GM12872 (cell line): ENCODE measurements around the gene PHACTR1.

ENCODE experiments used
- CTCF ChIP-seq: IDR thresholded peaks from 3 replicates; pipeline ENCODE4 v1.5.1; 2011; ENCODE audit warnings: low read depth, mild to moderate bottlenecking, low read length, moderate library complexity; ENCODE audit not compliant: insufficient read depth

The PHACTR1 gene

DNA sequence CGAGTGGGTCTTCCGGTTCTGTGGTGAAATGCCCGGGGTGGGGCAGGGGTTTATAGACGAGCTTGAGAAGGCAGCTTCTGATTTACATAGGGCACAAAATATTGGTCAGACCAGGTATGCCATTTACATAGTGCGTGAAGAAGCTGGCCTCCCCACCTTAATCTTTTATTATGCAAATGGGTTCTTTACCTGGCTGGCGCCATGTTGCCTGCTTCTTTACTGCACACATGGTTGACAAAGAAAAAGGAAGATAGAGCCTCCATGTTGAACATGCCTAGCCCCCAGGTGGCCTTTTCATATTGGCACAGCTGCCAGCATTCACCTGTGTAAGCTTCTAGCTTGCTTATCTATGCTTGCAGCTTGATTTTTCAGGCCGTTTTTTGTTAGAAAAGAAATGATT is 276.2 kb downstream of the PHACTR1 start:
- TF ChIP-seq CTCF, result no peak

DNA sequence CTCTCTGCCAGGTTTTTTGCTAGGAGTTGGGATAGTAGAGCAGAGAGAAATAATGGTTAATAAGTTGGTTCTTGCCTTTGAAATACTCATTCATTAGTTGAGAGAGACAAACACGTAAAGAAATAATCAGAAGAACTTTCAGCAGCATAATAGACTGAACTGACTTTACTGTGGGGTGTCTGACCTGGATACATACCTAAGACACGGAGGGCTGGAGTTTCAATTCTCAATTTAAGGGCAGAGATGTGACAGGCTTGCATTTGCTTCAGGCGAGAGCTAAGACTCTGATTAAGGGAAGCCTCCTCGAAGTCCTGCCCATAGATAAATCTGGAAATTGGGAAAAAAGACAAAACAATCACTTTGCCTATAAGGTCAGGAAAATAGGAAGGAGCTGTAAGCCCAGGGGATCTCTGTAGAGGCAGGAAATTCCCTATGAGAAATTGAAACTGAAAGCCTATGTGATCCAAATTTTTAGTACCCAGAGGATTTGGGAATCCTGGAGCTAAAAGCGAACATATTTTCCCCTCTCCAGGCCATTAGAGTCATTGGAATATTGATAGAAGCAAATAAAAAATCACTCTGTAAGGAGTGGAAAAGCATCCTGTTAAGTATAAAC is 276.8 kb downstream of the PHACTR1 start:
- no peak for TF ChIP-seq CTCF

DNA sequence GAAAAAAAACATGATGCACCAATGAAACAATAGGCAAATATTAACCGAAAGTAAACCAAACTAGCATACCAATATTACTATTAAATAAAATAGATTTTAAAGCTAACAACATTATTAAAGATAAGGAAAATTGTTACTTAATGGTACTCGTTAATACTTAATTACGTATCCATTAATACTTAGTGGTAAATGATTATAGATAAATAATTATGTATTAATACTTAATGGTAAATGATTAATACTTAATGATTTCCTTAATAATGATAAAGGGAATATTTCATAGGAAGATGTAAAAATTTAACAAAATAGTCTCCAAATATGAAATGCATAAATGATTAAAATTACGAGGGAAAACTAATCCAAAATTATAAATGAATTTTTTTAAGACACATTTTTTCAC is 278.9 kb downstream of the PHACTR1 start:
- TF ChIP-seq CTCF, result no peak

DNA sequence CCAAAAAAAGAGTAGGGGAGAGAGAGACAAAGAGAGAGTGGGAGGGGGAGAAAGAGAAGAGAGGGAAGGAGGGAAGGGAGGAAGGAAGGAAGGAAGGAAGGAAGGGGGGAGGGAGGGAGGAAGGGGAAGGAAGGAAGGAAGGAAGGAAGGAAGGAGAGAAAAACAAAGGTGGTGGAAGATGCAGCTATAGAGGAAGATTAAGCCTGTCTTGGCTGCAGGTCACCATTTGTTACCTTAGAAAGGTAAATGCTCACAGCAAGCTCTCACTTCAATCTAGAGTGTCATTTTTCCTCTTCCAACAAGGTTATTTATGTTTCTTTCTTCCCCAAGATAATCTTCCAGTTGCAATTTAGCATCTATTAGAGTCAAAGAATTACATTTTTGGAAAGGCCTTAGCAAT is 284.0 kb downstream of the PHACTR1 start:
- no peak for TF ChIP-seq CTCF

DNA sequence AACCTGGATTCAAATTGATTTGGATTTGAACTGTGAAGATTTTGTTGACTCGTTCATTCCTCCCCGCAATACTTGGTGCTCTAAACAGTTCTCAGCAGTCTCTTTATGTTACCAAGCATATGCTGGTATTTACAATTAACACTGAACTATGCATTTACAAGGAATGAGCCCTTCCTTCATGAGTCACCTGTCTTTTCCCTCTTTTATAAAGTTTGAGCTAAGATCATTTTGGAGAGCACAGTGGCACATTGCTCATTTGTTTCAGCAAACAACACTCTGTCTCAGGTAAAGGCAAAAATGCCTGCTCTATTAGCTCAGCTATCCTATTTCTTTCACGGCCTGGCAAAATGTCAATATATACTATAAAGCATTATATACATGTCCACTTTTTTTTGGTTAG is 285.4 kb downstream of the PHACTR1 start:
- TF ChIP-seq CTCF, result no peak

- no peak for TF ChIP-seq CTCF
These were observed 288.0 kb downstream of the PHACTR1 start for GRCh38 chr6:13004601-13005000.

DNA sequence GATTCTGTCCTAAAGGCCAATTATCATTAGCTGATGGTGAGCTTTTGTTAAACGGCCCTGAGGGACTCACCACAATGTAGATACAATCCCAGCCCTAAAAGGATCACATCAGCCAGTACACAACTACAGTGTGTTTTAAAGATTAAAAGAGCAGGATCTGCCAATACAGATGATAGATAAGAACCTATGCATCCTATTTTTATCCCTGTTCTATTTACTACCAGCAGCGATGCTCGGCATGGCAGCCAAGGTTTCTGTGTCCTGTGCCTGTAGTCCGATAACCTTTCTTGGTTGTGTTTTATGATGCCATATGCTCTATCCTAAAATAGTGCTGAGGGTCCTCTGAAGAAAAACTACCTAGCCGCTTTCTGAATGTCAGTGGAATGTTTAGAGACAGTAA is 289.4 kb downstream of the PHACTR1 start:
- no peak for TF ChIP-seq CTCF
